Measurements from ENCODE around the gene PNMA8C. TPM values are rescaled to one million over a fixed set of nuclear protein-coding genes. Genes with fewer than 3 reads are reported as not detected.

PNMA8C gene
- total and polyA plus RNA-seq, 11 donors = 0.07 to 0.19 (median 0.12) TPM; not detected in 3

- Histone ChIP-seq H3K4me1 (peaks cover 0 to 5% (median 0%) of the 10 kb centered on the region in 12 donors), H3K27me3 (peaks cover 0 to 7% (median 0%) of the 10 kb centered on the region in 9 donors), H3K36me3 (peaks cover 0 to 35% (median 27%) of the 10 kb centered on the region in 9 donors), H3K27ac (no peak overlapping the region), H3K4me3 (no peak overlapping the region), H3K9me3 (no peaks in the 10 kb centered on the region)
- DNase-seq (no peak), ATAC-seq (no peak)
- TF ChIP-seq POLR2A (IDR thresholded peaks at IDR 0.05) = no peak
- no peak for TF ChIP-seq CTCF (IDR thresholded peaks at IDR 0.05)
- intact Hi-C loops (cut with DNase I) = loop anchor here in 4 of 10 donors (2.0 to 10.0 kb wide), 5 partner anchors 94 to 120 kb away; no protein-coding TSS in a partner anchor
- 86 to 91% (median 90%) methylated on average over 5 of the region's 5 CpGs for WGBS, 4 donors
Measured at GRCh38 chr19:46394402-46394797, 34.3 kb downstream of the PNMA8C start.

- ATAC-seq (peak in 2 of 4 donors; percentile 4 to 12), DNase-seq (peak in 1 of 5 donors; percentile 51)
- H3K36me3 ChIP-seq = peaks cover 0 to 39% (median 31%) of the 10 kb centered on the region in 9 donors
- intact Hi-C loops (cut with DNase I) = loop anchor here in 4 of 10 donors (2.0 to 10.0 kb wide), 5 partner anchors 95 to 121 kb away; no protein-coding TSS in a partner anchor
- H3K9me3 ChIP-seq = no peaks in the 10 kb centered on the region
- peaks cover 0 to 2% (median 0%) of the 10 kb centered on the region in 9 donors for H3K27me3 ChIP-seq
- no peak for TF ChIP-seq CTCF (IDR thresholded peaks at IDR 0.05)
- no peak for TF ChIP-seq POLR2A (IDR thresholded peaks at IDR 0.05)
- no peak overlapping the region for H3K4me3 ChIP-seq
- 68 to 78% (median 75%) methylated on average over 20 to 21 of the region's 21 CpGs for WGBS, 4 donors
- peaks cover 0 to 5% (median 0%) of the 10 kb centered on the region in 12 donors for H3K4me1 ChIP-seq
- no peak overlapping the region for H3K27ac ChIP-seq
Measured at GRCh38 chr19:46393456-46394401, 35.0 kb downstream of the PNMA8C start.

- peaks cover 0 to 5% (median 0%) of the 10 kb centered on the region in 12 donors for H3K4me1 ChIP-seq
- TF ChIP-seq POLR2A (IDR thresholded peaks at IDR 0.05) = no peak
- no peak for TF ChIP-seq CTCF (IDR thresholded peaks at IDR 0.05)
- H3K27me3 ChIP-seq = no peaks in the 10 kb centered on the region
- intact Hi-C loops (cut with DNase I) = loop anchor here in 3 of 10 donors (5.0 to 10.0 kb wide), 3 partner anchors 106 to 122 kb away; no protein-coding TSS in a partner anchor
- WGBS, 4 donors = 56 to 60% (median 58%) methylated on average over 4 of the region's 4 CpGs
- H3K9me3 ChIP-seq = no peaks in the 10 kb centered on the region
- H3K27ac ChIP-seq = no peak overlapping the region
- no peak overlapping the region for H3K4me3 ChIP-seq
- peaks cover 0 to 48% (median 40%) of the 10 kb centered on the region in 9 donors for H3K36me3 ChIP-seq
- no peak for ATAC-seq
- no peak for DNase-seq
Measured at GRCh38 chr19:46392837-46393236, 35.9 kb downstream of the PNMA8C start.

- 57 to 65% (median 65%) methylated on average over 20 to 21 of the region's 21 CpGs for WGBS, 4 donors
- H3K9me3 ChIP-seq = no peaks in the 10 kb centered on the region
- H3K36me3 ChIP-seq = peaks cover 0 to 53% (median 45%) of the 10 kb centered on the region in 9 donors
- no peaks in the 10 kb centered on the region for H3K27me3 ChIP-seq
- no peak overlapping the region for H3K4me3 ChIP-seq
- ATAC-seq (no peak), DNase-seq (peak in 1 of 5 donors; percentile 42)
- peaks cover 0 to 5% (median 0%) of the 10 kb centered on the region in 12 donors for H3K4me1 ChIP-seq
- intact Hi-C loops (cut with DNase I) = loop anchor here in 3 of 10 donors (5.0 to 10.0 kb wide), 3 partner anchors 105 to 122 kb away; no protein-coding TSS in a partner anchor
- TF ChIP-seq CTCF (IDR thresholded peaks at IDR 0.05) (no peak), POLR2A (IDR thresholded peaks at IDR 0.05) (no peak)
- H3K27ac ChIP-seq = no peak overlapping the region
Measured at GRCh38 chr19:46392252-46392801, 36.4 kb downstream of the PNMA8C start.

Data from heart left ventricle (tissue), 16 donors.